Uterus (tissue), 4 donors: ENCODE measurements around the gene CEACAM16. TPM values are rescaled to one million over a fixed set of nuclear protein-coding genes. Genes with fewer than 3 reads are reported as not detected.

Source experiments
- DNase-seq, 2 donors: peaks; one replicate each; pipeline ENCODE4 v3.0.0-alpha.2; 2019 to 2020
- H3K27ac ChIP-seq, 2 donors: fragments of 200-600 bp; sonication (generic); 1 replicate in 1 of 2; 2 replicates in 1 of 2; pipeline ENCODE4 v1.5.1; 2016 to 2018
- H3K27me3 ChIP-seq, 2 donors: fragments of 200-600 bp; sonication (generic); one replicate each; pipeline ENCODE4 v1.5.1; 2018 to 2019; ENCODE audit warnings: control low read depth in 1 of 2
- H3K36me3 ChIP-seq, 2 donors: fragments of 200-600 bp; sonication (generic); one replicate each; pipeline ENCODE4 v1.5.1; 2019; ENCODE audit warnings: control low read depth in 1 of 2
- H3K4me1 ChIP-seq, 2 donors: fragments of 200-600 bp; sonication (generic); one replicate each; pipeline ENCODE4 v1.5.1; 2018 to 2019; ENCODE audit warnings: control low read depth in 1 of 2
- H3K4me3 ChIP-seq, 2 donors: fragments of 200-600 bp; sonication (generic); 1 replicate in 1 of 2; 2 replicates in 1 of 2; pipeline ENCODE4 v1.5.1; 2018 to 2019; ENCODE audit warnings: mild to moderate bottlenecking in 1 of 2
- H3K9me3 ChIP-seq, 2 donors: fragments of 200-600 bp; sonication (generic); one replicate each; pipeline ENCODE4 v1.5.1; 2019; ENCODE audit warnings: control low read depth in 1 of 2
- CTCF ChIP-seq, 4 experiments: fragments of 200-600 bp in 2 of 4; fragments of 450-650 bp in 2 of 4; sonication (generic) in 2 of 4; IDR thresholded peaks; one replicate each; pipeline ENCODE4 v1.5.1; 2016 to 2019; ENCODE audit warnings: antibody characterized with exemption in 4 of 4, mild to moderate bottlenecking in 2 of 4, moderate library complexity in 1 of 4
- POLR2A ChIP-seq, 2 donors: fragments of 450-650 bp; IDR thresholded peaks; one replicate each; pipeline ENCODE4 v1.6.1; 2016; ENCODE audit warnings: antibody characterized with exemption in 2 of 2, mild to moderate bottlenecking in 1 of 2, moderate library complexity in 1 of 2
- intact Hi-C: fragments of 100-400 bp; cut with DNase I; formaldehyde crosslinking; loops from one replicate; pipeline ENCODE4 v1.15.1; 2023; ENCODE audit warnings: low total_unique reads
- total RNA-seq, 4 donors: library from RNA; depleted of rRNA in 3 of 4; stranded (reverse); fragments of >200 nt in 3 of 4; gene quantifications; one replicate each; pipeline versions ENCODE4 v1.1.0 to v1.2.4, GENCODE V29; 2014 to 2023
- donor health status: DM: yes; HTN: yes; CAD: no.

The CEACAM16 gene
- total RNA-seq, 4 donors from 2014 or later = not detected

GRCh38 chr19:44657211-44657921 is 41.6 kb upstream of the CEACAM16 start:
- no peak for TF ChIP-seq POLR2A (IDR thresholded peaks at IDR 0.05)
- TF ChIP-seq CTCF (IDR thresholded peaks at IDR 0.05) = peak; percentile 72 to 86 (median 82)
- no peaks in the 10 kb centered on the region for H3K9me3 ChIP-seq
- H3K4me1 ChIP-seq = no peaks in the 10 kb centered on the region
- H3K27ac ChIP-seq = no peak overlapping the region
- H3K27me3 ChIP-seq = no peaks in the 10 kb centered on the region
- H3K4me3 ChIP-seq = no peak overlapping the region
- H3K36me3 ChIP-seq = no peaks in the 10 kb centered on the region
- intact Hi-C loops = no loop called here
- DNase-seq = peak; percentile 39 to 45

GRCh38 chr19:44658069-44658733 is 40.8 kb upstream of the CEACAM16 start:
- DNase-seq = no peak
- no peak overlapping the region for H3K4me3 ChIP-seq
- no peaks in the 10 kb centered on the region for H3K9me3 ChIP-seq
- H3K36me3 ChIP-seq = no peaks in the 10 kb centered on the region
- intact Hi-C loops = no loop called here
- H3K27ac ChIP-seq = no peak overlapping the region
- H3K27me3 ChIP-seq = no peaks in the 10 kb centered on the region
- H3K4me1 ChIP-seq = no peaks in the 10 kb centered on the region
- no peak for TF ChIP-seq POLR2A (IDR thresholded peaks at IDR 0.05)
- no peak for TF ChIP-seq CTCF (IDR thresholded peaks at IDR 0.05)

GRCh38 chr19:44660081-44660480 is 38.9 kb upstream of the CEACAM16 start:
- Histone ChIP-seq H3K4me3 (no peak overlapping the region), H3K27ac (no peak overlapping the region), H3K9me3 (no peaks in the 10 kb centered on the region), H3K36me3 (no peaks in the 10 kb centered on the region), H3K27me3 (no peaks in the 10 kb centered on the region), H3K4me1 (no peaks in the 10 kb centered on the region)
- intact Hi-C loops = no loop called here
- no peak for TF ChIP-seq CTCF (IDR thresholded peaks at IDR 0.05)
- TF ChIP-seq POLR2A (IDR thresholded peaks at IDR 0.05) = no peak
- DNase-seq = no peak

- no peaks in the 10 kb centered on the region for H3K27me3 ChIP-seq
- no peaks in the 10 kb centered on the region for H3K36me3 ChIP-seq
- no peaks in the 10 kb centered on the region for H3K4me1 ChIP-seq
- no peak for DNase-seq
- H3K4me3 ChIP-seq = no peak overlapping the region
- intact Hi-C loops = no loop called here
- no peak overlapping the region for H3K27ac ChIP-seq
- TF ChIP-seq CTCF (IDR thresholded peaks at IDR 0.05) (no peak), POLR2A (IDR thresholded peaks at IDR 0.05) (no peak)
- no peaks in the 10 kb centered on the region for H3K9me3 ChIP-seq
These were observed 37.7 kb upstream of the CEACAM16 start for GRCh38 chr19:44661205-44661604.

GRCh38 chr19:44661904-44662303 is 37.0 kb upstream of the CEACAM16 start:
- Histone ChIP-seq H3K4me1 (no peaks in the 10 kb centered on the region), H3K9me3 (no peaks in the 10 kb centered on the region), H3K27ac (no peak overlapping the region), H3K4me3 (no peak overlapping the region), H3K27me3 (no peaks in the 10 kb centered on the region), H3K36me3 (no peaks in the 10 kb centered on the region)
- no peak for DNase-seq
- no peak for TF ChIP-seq POLR2A (IDR thresholded peaks at IDR 0.05)
- no peak for TF ChIP-seq CTCF (IDR thresholded peaks at IDR 0.05)
- intact Hi-C loops = no loop called here
